HepG2 (cell line): ENCODE results near the gene CAD. TPM values are rescaled to one million over a fixed set of nuclear protein-coding genes. Genes with fewer than 3 reads are reported as not detected.

ENCODE experiments used
- ATF5 ChIP-seq: sonication (generic); formaldehyde crosslinking; IDR thresholded peaks from 2 replicates; pipeline ENCODE4 v1.4.0; 2020; ENCODE audit warnings: mild to moderate bottlenecking, low read depth, missing genetic modification reagents
- ATF7-NPFF ChIP-seq: sonication (generic); formaldehyde crosslinking; IDR thresholded peaks from 2 replicates; pipeline ENCODE4 v1.8.1; 2023; ENCODE audit warnings: mild to moderate bottlenecking, low read depth, missing genetic modification reagents, moderate library complexity
- CENPBD1 ChIP-seq: sonication (generic); formaldehyde crosslinking; IDR thresholded peaks from 2 replicates; pipeline ENCODE4 v1.8.0; 2022; ENCODE audit warnings: missing genetic modification reagents, low read depth, mild to moderate bottlenecking, borderline replicate concordance
- DNMT1 ChIP-seq: sonication (generic); formaldehyde crosslinking; IDR thresholded peaks from 2 replicates; pipeline ENCODE4 v1.5.1; 2020; ENCODE audit warnings: mild to moderate bottlenecking, missing genetic modification reagents
- FOXO1 ChIP-seq: sonication (generic); formaldehyde crosslinking; IDR thresholded peaks from 2 replicates; pipeline ENCODE4 v1.4.0; 2020; ENCODE audit warnings: missing genetic modification reagents
- HOXA9 ChIP-seq: sonication (generic); formaldehyde crosslinking; IDR thresholded peaks from 2 replicates; pipeline ENCODE4 v1.8.1; 2022; ENCODE audit warnings: missing genetic modification reagents, mild to moderate bottlenecking, moderate library complexity, borderline replicate concordance
- HOXD1 ChIP-seq: sonication (generic); formaldehyde crosslinking; IDR thresholded peaks from 2 replicates; pipeline ENCODE4 v1.5.0; 2020; ENCODE audit warnings: missing genetic modification reagents
- NCOA2 ChIP-seq: sonication (generic); formaldehyde crosslinking; IDR thresholded peaks from 2 replicates; pipeline ENCODE4 v1.8.0; 2022; ENCODE audit warnings: inconsistent platforms
- NFATC3 ChIP-seq: sonication (generic); formaldehyde crosslinking; IDR thresholded peaks from 2 replicates; pipeline ENCODE4 v1.5.1; 2020; ENCODE audit warnings: mild to moderate bottlenecking, missing genetic modification reagents
- SOX13 ChIP-seq, 3 experiments: fragments of 450-650 bp in 1 of 3; sonication (generic) in 1 of 3; formaldehyde crosslinking in 1 of 3; IDR thresholded peaks in 2 of 3; conservative IDR thresholded peaks in 1 of 3; 2 replicates each; pipeline versions ENCODE4 v1.5.0 to v1.6.1; 2016 to 2020; ENCODE audit warnings: antibody characterized with exemption in 1 of 3, mild to moderate bottlenecking in 1 of 3, missing compliant biosample characterization in 1 of 3, missing genetic modification reagents in 1 of 3, moderate library complexity in 1 of 3
- TCF7L2 ChIP-seq: IDR thresholded peaks from 2 replicates; pipeline ENCODE4 v1.6.1; 2011; ENCODE audit warnings: mild to moderate bottlenecking, low read depth, low read length, moderate library complexity
- TSC22D2 ChIP-seq: sonication (generic); formaldehyde crosslinking; IDR thresholded peaks from 2 replicates; pipeline ENCODE4 v1.5.1; 2020; ENCODE audit warnings: missing genetic modification reagents, mild to moderate bottlenecking, borderline replicate concordance
- U2AF2 ChIP-seq: fragments of 200-400 bp; formaldehyde crosslinking; IDR thresholded peaks from 2 replicates; pipeline ENCODE4 v1.6.1; 2017; ENCODE audit warnings: low read depth, mild to moderate bottlenecking, low read length
- YEATS4 ChIP-seq: sonication (generic); formaldehyde crosslinking; IDR thresholded peaks from 2 replicates; pipeline ENCODE4 v1.4.0; 2020; ENCODE audit warnings: missing genetic modification reagents, borderline replicate concordance
- ZBTB10 ChIP-seq: sonication (generic); formaldehyde crosslinking; IDR thresholded peaks from 2 replicates; pipeline ENCODE4 v1.4.0; 2020; ENCODE audit warnings: missing genetic modification reagents, borderline replicate concordance
- ZFP36L1 ChIP-seq: sonication (generic); formaldehyde crosslinking; IDR thresholded peaks from 2 replicates; pipeline ENCODE4 v1.8.0; 2022; ENCODE audit warnings: mild to moderate bottlenecking, missing genetic modification reagents, moderate library complexity
- ZFP41 ChIP-seq: sonication (generic); formaldehyde crosslinking; IDR thresholded peaks from 2 replicates; pipeline ENCODE4 v1.4.0; 2020; ENCODE audit warnings: mild to moderate bottlenecking, missing genetic modification reagents, borderline replicate concordance
- ZNF292 ChIP-seq: sonication (generic); formaldehyde crosslinking; IDR thresholded peaks from 2 replicates; pipeline ENCODE4 v1.8.1; 2022; ENCODE audit warnings: mild to moderate bottlenecking, low read depth, missing genetic modification reagents, borderline replicate concordance
- ZNF589 ChIP-seq: sonication (generic); formaldehyde crosslinking; conservative IDR thresholded peaks from 2 replicates; pipeline ENCODE4 v1.8.0; 2022; ENCODE audit warnings: mild to moderate bottlenecking, moderate library complexity, missing genetic modification reagents
- ZNF629 ChIP-seq: sonication (generic); formaldehyde crosslinking; conservative IDR thresholded peaks from 2 replicates; pipeline ENCODE4 v1.5.0; 2020; ENCODE audit warnings: missing genetic modification reagents
- ZSCAN31 ChIP-seq: sonication (generic); formaldehyde crosslinking; IDR thresholded peaks from 2 replicates; pipeline ENCODE4 v1.5.0; 2020; ENCODE audit warnings: low read depth, mild to moderate bottlenecking, missing genetic modification reagents
- polyA plus RNA-seq, 8 experiments: library from polyadenylated mRNA; depleted of rRNA in 3 of 8; stranded (reverse) in 7 of 8; unstranded in 1 of 8; fragments of >200 nt; fragmentation: Illumina TruSeq in 4 of 8; extraction: Trizol in 4 of 8; gene quantifications; 2 replicates each; pipeline versions ENCODE4 v1.2.1 to v1.2.3, GENCODE V29; 2011 to 2016; ENCODE audit warnings: low read depth in 4 of 8, missing spikeins in 1 of 8, mixed read lengths in 1 of 8; ENCODE audit not compliant: insufficient read depth in 1 of 8
- total RNA-seq, 5 experiments: library from RNA; depleted of rRNA; stranded (reverse); fragments of >200 nt; fragmentation: Illumina TruSeq; extraction: Trizol; gene quantifications; 2 replicates each; pipeline ENCODE4 v1.2.3, GENCODE V29; 2016; ENCODE audit warnings: low read depth in 1 of 5

CAD gene
- total and polyA plus RNA-seq, 2 of the 13 experiments (the other 11 are each of a cell fraction or from before 2014, with no cell fraction given), result 21.7 to 37.0 TPM

- TF ChIP-seq DNMT1 (CRISPR knock-in tag) (no peak), ZFP41 (CRISPR knock-in tag) (no peak), HOXD1 (CRISPR knock-in tag) (no peak), ZNF629 (CRISPR knock-in tag) (no peak), SOX13 (IDR thresholded peaks at IDR 0.05) (no peak), SOX13 (CRISPR knock-in tag; conservative IDR thresholded peaks at IDR 0.05 in 1 of 2, IDR thresholded peaks at IDR 0.05 in 1 of 2) (peak in 1 of 2 experiments; percentile 51; a peak in 2 of 4 replicates), ATF5 (CRISPR knock-in tag) (no peak), NCOA2 (0 out of 2 replicates have a peak, but pooled peaks have one; percentile 22), TCF7L2 (no peak), U2AF2 (no peak), FOXO1 (no peak), ATF7-NPFF (no peak), TSC22D2 (CRISPR knock-in tag) (no peak), CENPBD1 (no peak), HOXA9 (CRISPR knock-in tag) (no peak), NFATC3 (no peak), ZNF589 (CRISPR knock-in tag) (no peak), ZBTB10 (CRISPR knock-in tag) (no peak), ZNF292 (CRISPR knock-in tag) (peak; percentile 88; the same call in 1 of the 2 replicates), ZSCAN31 (CRISPR knock-in tag) (0 out of 2 replicates have a peak, but pooled peaks have one; percentile 33), ZFP36L1 (CRISPR knock-in tag) (0 out of 2 replicates have a peak, but pooled peaks have one; percentile 42), YEATS4 (CRISPR knock-in tag) (no peak)
Measured at GRCh38 chr2:27185331-27186026, 31.7 kb upstream of the CAD start (continued).
